HG03135 (cell line): Measurements from ENCODE around the gene ITIH5.
"Not testable (repeated sequence)": the region's sequence is repeated elsewhere in the genome, so short reads cannot be mapped to it uniquely, and the experiment has no call there.

ENCODE experiments used
- ATAC-seq: cut with Tn5 transposase; IDR thresholded peaks from one replicate; pipeline ENCODE4 v1.9.1; 2021; ENCODE audit warnings: mild to moderate bottlenecking, moderate library complexity; ENCODE audit not compliant: unreplicated experiment

Gene ITIH5

GRCh38 chr10:7689591-7689990 is 22.8 kb upstream of the ITIH5 start:
- no peak for ATAC-seq

GRCh38 chr10:7687228-7687907 is 20.6 kb upstream of the ITIH5 start:
- peak; percentile 97 for ATAC-seq

GRCh38 chr10:7686351-7687171 is 19.8 kb upstream of the ITIH5 start:
- ATAC-seq, result no peak

GRCh38 chr10:7680078-7680477 is 13.3 kb upstream of the ITIH5 start:
- not testable (repeated sequence) for ATAC-seq

- ATAC-seq, result no peak
These were observed 12.5 kb upstream of the ITIH5 start for GRCh38 chr10:7679256-7679655.

- no peak for ATAC-seq
These were observed 5.8 kb upstream of the ITIH5 start for GRCh38 chr10:7672341-7673134.

GRCh38 chr10:7670157-7670556 is 3.4 kb upstream of the ITIH5 start:
- ATAC-seq, result no peak

GRCh38 chr10:7667262-7668141 is 736 bp upstream of the ITIH5 start:
- ATAC-seq, result no peak

- ATAC-seq, result no peak
These were observed 999 bp downstream of the ITIH5 start for GRCh38 chr10:7665767-7666166.

GRCh38 chr10:7664707-7665106 is 2.1 kb downstream of the ITIH5 start:
- ATAC-seq, result no peak

GRCh38 chr10:7662522-7662921 is 4.2 kb downstream of the ITIH5 start:
- ATAC-seq, result no peak

- ATAC-seq, result no peak
These were observed 7.2 kb downstream of the ITIH5 start for GRCh38 chr10:7659560-7659959.

- ATAC-seq, result no peak
These were observed 9.2 kb downstream of the ITIH5 start for GRCh38 chr10:7657552-7657951.

- ATAC-seq, result not testable (repeated sequence)
These were observed 9.7 kb downstream of the ITIH5 start for GRCh38 chr10:7657079-7657478.

GRCh38 chr10:7651853-7652470 is 14.8 kb downstream of the ITIH5 start:
- no peak for ATAC-seq

- no peak for ATAC-seq
These were observed 17.0 kb downstream of the ITIH5 start for GRCh38 chr10:7649673-7650300.

- ATAC-seq, result no peak
These were observed 19.6 kb downstream of the ITIH5 start for GRCh38 chr10:7647062-7647664.

- ATAC-seq, result no peak
These were observed 24.2 kb downstream of the ITIH5 start for GRCh38 chr10:7642491-7643011.
